ENCODE data around the gene ERAP2.
"Not testable (repeated sequence)": the region's sequence is repeated elsewhere in the genome, so short reads cannot be mapped to it uniquely, and the experiment has no call there.

Gene ERAP2

GRCh38 chr5:96930589-96930988 is 54.3 kb downstream of the ERAP2 start:
- Histone ChIP-seq H3K27ac (no peak overlapping the region), H3K27me3 (ENCODE audit: insufficient read depth, low read depth, severe bottlenecking) (no peaks in the 10 kb centered on the region), H3K4me3 (ENCODE audit: low read depth, low read length) (no peak overlapping the region), H3K9me3 (ENCODE audit: severe bottlenecking) (no peaks in the 10 kb centered on the region), H3K36me3 (no peaks in the 10 kb centered on the region)
- no peak for DNase-seq
- TF ChIP-seq CTCF (IDR thresholded peaks at IDR 0.05; ENCODE audit: low read depth, low read length) = no peak

DNA sequence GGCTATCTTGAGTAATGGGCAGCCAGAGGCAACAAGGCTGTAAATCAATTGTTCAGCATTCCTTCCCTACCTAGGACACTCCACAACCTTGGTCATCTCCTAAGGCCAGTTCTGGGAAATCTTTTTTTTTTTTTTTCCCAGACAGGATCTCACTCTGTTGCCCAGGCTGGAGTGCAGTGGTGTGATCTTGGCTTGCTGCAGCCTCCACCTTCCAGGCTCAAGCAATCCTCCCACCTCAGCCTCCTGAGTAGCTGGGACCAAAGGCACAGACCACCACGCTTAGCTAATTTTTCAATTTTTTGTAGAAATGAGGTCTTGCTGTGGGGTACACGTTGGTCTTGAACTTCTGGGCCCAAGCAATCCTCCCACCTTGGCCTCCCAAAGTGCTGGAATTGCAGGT is 54.7 kb downstream of the ERAP2 start:
- H3K9me3 ChIP-seq (ENCODE audit: severe bottlenecking); H3K36me3 ChIP-seq; H3K27ac ChIP-seq; DNase-seq; H3K27me3 ChIP-seq (ENCODE audit: insufficient read depth, low read depth, severe bottlenecking); H3K4me3 ChIP-seq (ENCODE audit: low read depth, low read length): not testable (repeated sequence)

DNA sequence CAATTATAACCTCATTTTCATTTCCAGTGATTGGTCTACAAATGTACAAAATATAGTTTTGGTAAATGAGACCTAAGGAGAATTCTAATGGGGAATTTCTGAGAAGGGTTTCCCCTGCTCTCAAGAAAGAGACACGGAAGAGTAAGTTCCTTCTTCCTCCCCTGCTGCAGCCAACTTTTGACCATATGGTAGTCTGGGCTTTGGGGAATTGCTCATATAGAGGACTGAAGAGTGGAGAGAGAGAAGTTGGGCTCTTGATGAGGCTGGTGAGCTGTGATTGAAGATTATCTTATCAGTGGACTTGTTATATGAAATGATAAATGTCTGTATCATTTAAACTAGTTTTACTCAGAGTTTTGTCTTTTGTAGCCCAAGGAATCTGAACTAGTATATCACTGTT is 55.3 kb downstream of the ERAP2 start:
- no peak for DNase-seq
- Histone ChIP-seq H3K4me3 (ENCODE audit: low read depth, low read length) (no peak overlapping the region), H3K36me3 (no peaks in the 10 kb centered on the region), H3K27ac (no peak overlapping the region), H3K27me3 (ENCODE audit: insufficient read depth, low read depth, severe bottlenecking) (no peaks in the 10 kb centered on the region), H3K9me3 (ENCODE audit: severe bottlenecking) (no peaks in the 10 kb centered on the region)
- no peak for TF ChIP-seq CTCF (IDR thresholded peaks at IDR 0.05; ENCODE audit: low read depth, low read length)

DNA sequence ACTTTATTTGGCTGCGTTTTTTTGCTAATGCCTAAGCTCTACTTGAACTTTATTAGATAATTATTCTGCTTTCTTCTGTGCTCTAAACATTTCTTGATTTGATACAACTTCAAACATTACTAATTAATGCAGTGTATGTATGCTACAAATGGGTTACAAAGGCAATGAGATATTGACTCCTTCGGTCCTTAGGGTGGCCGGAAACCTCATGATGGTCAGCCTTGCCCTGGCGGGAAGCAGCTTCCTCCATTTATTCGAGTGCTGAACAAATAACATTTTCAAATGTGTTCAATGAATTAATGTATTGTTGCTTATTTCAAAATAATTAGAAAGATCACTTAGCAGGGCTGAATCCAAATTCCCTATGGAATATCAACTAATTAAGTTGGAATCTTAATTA is 55.7 kb downstream of the ERAP2 start:
- Histone ChIP-seq H3K4me3 (ENCODE audit: low read depth, low read length) (no peak overlapping the region), H3K27me3 (ENCODE audit: insufficient read depth, low read depth, severe bottlenecking) (no peaks in the 10 kb centered on the region), H3K9me3 (ENCODE audit: severe bottlenecking) (no peaks in the 10 kb centered on the region), H3K36me3 (no peaks in the 10 kb centered on the region), H3K27ac (no peak overlapping the region)
- no peak for TF ChIP-seq CTCF (IDR thresholded peaks at IDR 0.05; ENCODE audit: low read depth, low read length)
- DNase-seq = no peak

- TF ChIP-seq CTCF (IDR thresholded peaks at IDR 0.05; ENCODE audit: low read depth, low read length) = no peak
- H3K36me3 ChIP-seq = no peaks in the 10 kb centered on the region
- H3K4me3 ChIP-seq (ENCODE audit: low read depth, low read length) = peak overlapping the region; percentile 99
- H3K27me3 ChIP-seq (ENCODE audit: insufficient read depth, low read depth, severe bottlenecking) = no peaks in the 10 kb centered on the region
- peak overlapping the region; percentile 95 for H3K27ac ChIP-seq
- H3K9me3 ChIP-seq (ENCODE audit: severe bottlenecking) = no peaks in the 10 kb centered on the region
- DNase-seq = no peak
Observed at GRCh38 chr5:96933764-96934707, 57.7 kb downstream of the ERAP2 start.

- H3K27ac ChIP-seq = peak overlapping the region; percentile 95
- H3K36me3 ChIP-seq = no peaks in the 10 kb centered on the region
- no peak for TF ChIP-seq CTCF (IDR thresholded peaks at IDR 0.05; ENCODE audit: low read depth, low read length)
- H3K9me3 ChIP-seq (ENCODE audit: severe bottlenecking) = no peaks in the 10 kb centered on the region
- H3K27me3 ChIP-seq (ENCODE audit: insufficient read depth, low read depth, severe bottlenecking) = no peaks in the 10 kb centered on the region
- DNase-seq = peak; percentile 94
- peak overlapping the region; percentile 99 for H3K4me3 ChIP-seq (ENCODE audit: low read depth, low read length)
Observed at GRCh38 chr5:96934708-96935558, 58.6 kb downstream of the ERAP2 start.
